Heart left ventricle (tissue), 13 donors: ENCODE data around the gene KRT80.

Source experiments
- POLR2A ChIP-seq, 2 donors: fragments of 450-650 bp; IDR thresholded peaks; one replicate each; pipeline ENCODE4 v1.6.1; 2017; ENCODE audit warnings: antibody characterized with exemption in 2 of 2, mild to moderate bottlenecking in 2 of 2, moderate library complexity in 2 of 2
- TF ChIP-seq, protein P1 (sequence below), 12 donors: fragments of 200-600 bp; sonication (generic) in 4 of 12; IDR thresholded peaks; one replicate each; pipeline versions ENCODE4 v1.5.0 to v1.8.0; 2018 to 2022; ENCODE audit warnings: antibody characterized with exemption in 12 of 12, mild to moderate bottlenecking in 5 of 12
- donor health status: ischemic (EF 13 %, LVEDD 7.1; RV severe dilation, severe dysfunction).
- donor health status: DM: no; HTN: yes; CAD: no.
- donor health status: DM: no; HTN: no; CAD: no.
- donor health status: ischemic (EF 25% LVEDD 6.9; RV normal size, moderate dysfunction).
- donor health status: ischemic (EF 25% LVEDD 5.7; RV mildly dilated, moderate dysfunction).
- donor health status: ischemic (EF 35%, LVEDD 5.7; RV mildly dilated, moderate dysfunction).
- donor health status: nonischemic (EF 11% LVEDD 7.7; RV severe dilation, severe dysfunction).
- donor health status: DM: yes; HTN: yes; CAD: no.
- donor health status: PGD.
- donor health status: ischemic (EF 29% LVEDD 5.4; RV normal size, mild dysfunction).
- donor health status: nonischemic (EF 23%, LVEDD 6.1; RV moderate dilation, normal function).

DNA sequence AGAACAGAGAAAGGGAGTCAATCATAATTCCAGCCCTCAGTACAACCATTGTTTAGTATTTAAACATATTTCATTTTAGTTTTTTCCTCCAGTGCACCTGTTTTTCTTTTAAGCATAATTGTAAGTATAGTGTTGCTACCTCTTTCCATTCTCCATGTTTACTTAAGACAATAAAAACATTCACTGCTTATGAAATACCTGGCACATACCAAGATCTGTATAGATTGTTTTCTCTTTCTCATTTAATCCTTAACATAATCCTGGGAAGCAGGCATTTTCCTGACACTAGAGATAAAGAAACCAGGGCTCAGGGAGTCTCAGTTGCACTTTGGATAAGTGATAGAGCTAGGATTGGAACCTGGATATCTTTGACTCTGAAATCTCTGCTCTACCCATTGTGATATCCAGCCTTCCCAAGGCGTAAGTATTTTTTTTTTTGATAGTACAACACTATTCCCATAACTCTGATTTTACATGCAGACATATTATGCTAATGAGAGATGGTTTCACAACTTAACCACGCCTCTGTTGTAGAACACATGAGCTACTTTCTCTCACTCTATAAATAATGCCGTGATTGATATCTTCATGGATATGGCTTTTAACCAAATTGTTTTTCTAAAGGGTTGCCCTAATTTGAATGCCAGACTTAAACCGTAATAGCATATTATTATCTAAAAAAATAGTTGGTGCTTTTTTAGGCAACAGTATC, 29.4 kb upstream of the KRT80 start:
- TF ChIP-seq POLR2A (IDR thresholded peaks at IDR 0.05), result no peak
- TF ChIP-seq, protein P1, sequence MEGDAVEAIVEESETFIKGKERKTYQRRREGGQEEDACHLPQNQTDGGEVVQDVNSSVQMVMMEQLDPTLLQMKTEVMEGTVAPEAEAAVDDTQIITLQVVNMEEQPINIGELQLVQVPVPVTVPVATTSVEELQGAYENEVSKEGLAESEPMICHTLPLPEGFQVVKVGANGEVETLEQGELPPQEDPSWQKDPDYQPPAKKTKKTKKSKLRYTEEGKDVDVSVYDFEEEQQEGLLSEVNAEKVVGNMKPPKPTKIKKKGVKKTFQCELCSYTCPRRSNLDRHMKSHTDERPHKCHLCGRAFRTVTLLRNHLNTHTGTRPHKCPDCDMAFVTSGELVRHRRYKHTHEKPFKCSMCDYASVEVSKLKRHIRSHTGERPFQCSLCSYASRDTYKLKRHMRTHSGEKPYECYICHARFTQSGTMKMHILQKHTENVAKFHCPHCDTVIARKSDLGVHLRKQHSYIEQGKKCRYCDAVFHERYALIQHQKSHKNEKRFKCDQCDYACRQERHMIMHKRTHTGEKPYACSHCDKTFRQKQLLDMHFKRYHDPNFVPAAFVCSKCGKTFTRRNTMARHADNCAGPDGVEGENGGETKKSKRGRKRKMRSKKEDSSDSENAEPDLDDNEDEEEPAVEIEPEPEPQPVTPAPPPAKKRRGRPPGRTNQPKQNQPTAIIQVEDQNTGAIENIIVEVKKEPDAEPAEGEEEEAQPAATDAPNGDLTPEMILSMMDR (IDR thresholded peaks at IDR 0.05), result no peak
